Epithelial cell of proximal tubule (primary cell): ENCODE measurements around the gene CAMK2D. TPM values are rescaled to one million over a fixed set of nuclear protein-coding genes. Genes with fewer than 3 reads are reported as not detected.

ENCODE experiments used
- DNase-seq: peaks from one replicate; pipeline ENCODE4 v3.0.0-alpha.2; 2011; ENCODE audit warnings: low read depth
- H3K4me3 ChIP-seq: 2 replicates; pipeline ENCODE4 v1.5.1; 2011; ENCODE audit warnings: low read depth, mild to moderate bottlenecking, low read length
- CTCF ChIP-seq: conservative IDR thresholded peaks from 2 replicates; pipeline ENCODE4 v1.5.1; 2012; ENCODE audit warnings: low read depth, mild to moderate bottlenecking, low read length
- total RNA-seq: library from RNA; depleted of rRNA; stranded (reverse); fragments of >200 nt; gene quantifications from 2 replicates; pipeline ENCODE4 v1.2.3, GENCODE V29; 2015

The CAMK2D gene
- total RNA-seq, 1 donor from 2014 or later = 42.2 TPM

GRCh38 chr4:113604955-113605354 lies 156.6 kb downstream of the CAMK2D start:
- no peak for TF ChIP-seq CTCF
- H3K4me3 ChIP-seq = no peak overlapping the region
- DNase-seq = no peak

GRCh38 chr4:113603911-113604310 lies 157.6 kb downstream of the CAMK2D start:
- no peak for DNase-seq
- no peak for TF ChIP-seq CTCF
- H3K4me3 ChIP-seq = no peak overlapping the region

- H3K4me3 ChIP-seq = no peak overlapping the region
- DNase-seq = no peak
- TF ChIP-seq CTCF = no peak
These were observed 158.8 kb downstream of the CAMK2D start for GRCh38 chr4:113602646-113603228.

- TF ChIP-seq CTCF = no peak
- DNase-seq = no peak
These were observed 159.9 kb downstream of the CAMK2D start for GRCh38 chr4:113601636-113602035.

GRCh38 chr4:113596396-113596795 lies 165.1 kb downstream of the CAMK2D start:
- no peak overlapping the region for H3K4me3 ChIP-seq
- no peak for TF ChIP-seq CTCF
- no peak for DNase-seq

More at GRCh38 chr4:113601636-113602035, 159.9 kb downstream of the CAMK2D start:
- no peak overlapping the region for H3K4me3 ChIP-seq

GRCh38 chr4:113594231-113594556 lies 167.3 kb downstream of the CAMK2D start:
- TF ChIP-seq CTCF = no peak

More at GRCh38 chr4:113594231-113594556, 167.3 kb downstream of the CAMK2D start:
- no peak overlapping the region for H3K4me3 ChIP-seq
- DNase-seq = no peak
